NCI-H146 treated with DMSO at 0.1 percent for 48 hours (cell line): ENCODE data around the gene HPCAL1.
A peak's percentile ranks its signal among the peaks of the same experiment; 100 is the strongest.

ENCODE experiments used
- DNase-seq: peaks from one replicate; lab custom pipeline; 2025; ENCODE audit not compliant: unreplicated experiment; lab: John Stamatoyannopoulos, UW

HPCAL1 gene

GRCh38 chr2:10347562-10347948, 44.9 kb downstream of the HPCAL1 start:
- DNase-seq: no peak

GRCh38 chr2:10348891-10349290, 46.2 kb downstream of the HPCAL1 start:
- DNase-seq: no peak

GRCh38 chr2:10350761-10351160, 48.1 kb downstream of the HPCAL1 start:
- DNase-seq: no peak

- no peak for DNase-seq
Observed at GRCh38 chr2:10352361-10352760, 49.7 kb downstream of the HPCAL1 start.

GRCh38 chr2:10352972-10353371, 50.3 kb downstream of the HPCAL1 start:
- no peak for DNase-seq

- DNase-seq: no peak
Observed at GRCh38 chr2:10353931-10354330, 51.2 kb downstream of the HPCAL1 start.

- no peak for DNase-seq
Observed at GRCh38 chr2:10354399-10354798, 51.7 kb downstream of the HPCAL1 start.

GRCh38 chr2:10355471-10356438, 53.1 kb downstream of the HPCAL1 start:
- DNase-seq: peak; percentile 64

- DNase-seq: no peak
Observed at GRCh38 chr2:10356439-10356811, 53.7 kb downstream of the HPCAL1 start.

- no peak for DNase-seq
Observed at GRCh38 chr2:10357193-10358169, 54.8 kb downstream of the HPCAL1 start.

GRCh38 chr2:10359246-10359645, 56.5 kb downstream of the HPCAL1 start:
- no peak for DNase-seq

GRCh38 chr2:10359731-10360329, 57.1 kb downstream of the HPCAL1 start:
- no peak for DNase-seq

GRCh38 chr2:10360460-10360849, 57.8 kb downstream of the HPCAL1 start:
- no peak for DNase-seq

GRCh38 chr2:10360850-10361588, 58.3 kb downstream of the HPCAL1 start:
- no peak for DNase-seq

- DNase-seq: no peak
Observed at GRCh38 chr2:10362096-10362897, 59.6 kb downstream of the HPCAL1 start.

- no peak for DNase-seq
Observed at GRCh38 chr2:10362898-10363454, 60.3 kb downstream of the HPCAL1 start.

GRCh38 chr2:10363861-10364610, 61.3 kb downstream of the HPCAL1 start:
- DNase-seq: no peak

GRCh38 chr2:10365412-10365811, 62.7 kb downstream of the HPCAL1 start:
- no peak for DNase-seq
